Brain microvascular endothelial cell (primary cell): ENCODE measurements around the gene SERPINA6.

Source experiments
- DNase-seq: peaks from one replicate; pipeline ENCODE4 v3.0.0-alpha.2; 2020
- H3K27ac ChIP-seq: fragments of 250-450 bp; sonication (Bioruptor Pico); 2 replicates; pipeline ENCODE4 v1.5.1; 2020; ENCODE audit warnings: mild to moderate bottlenecking, moderate library complexity
- H3K27me3 ChIP-seq: fragments of 250-450 bp; sonication (Bioruptor Pico); replicated peaks from 2 replicates; pipeline ENCODE4 v1.5.1; 2020; ENCODE audit warnings: mild to moderate bottlenecking
- H3K36me3 ChIP-seq: fragments of 250-450 bp; sonication (Bioruptor Pico); replicated peaks from 2 replicates; pipeline ENCODE4 v1.5.1; 2020; ENCODE audit warnings: mild to moderate bottlenecking
- H3K4me3 ChIP-seq: 2 replicates; pipeline ENCODE4 v1.5.1; 2011; ENCODE audit warnings: low read depth, mild to moderate bottlenecking, control low read depth, low read length, moderate library complexity
- in situ Hi-C: cut with HindIII; loops from 2 replicates; pipeline ENCODE4 v1.10.0; 2017; ENCODE audit warnings: low sequenced_read_pairs, low pct_ligation_motif_present
- TF ChIP-seq, protein P1 (sequence below): IDR thresholded peaks from 2 replicates; pipeline ENCODE4 v1.5.1; 2011; ENCODE audit warnings: low read depth, mild to moderate bottlenecking, moderate library complexity, low read length, control low read depth, inconsistent platforms; ENCODE audit errors: missing control alignments

The SERPINA6 gene

DNA sequence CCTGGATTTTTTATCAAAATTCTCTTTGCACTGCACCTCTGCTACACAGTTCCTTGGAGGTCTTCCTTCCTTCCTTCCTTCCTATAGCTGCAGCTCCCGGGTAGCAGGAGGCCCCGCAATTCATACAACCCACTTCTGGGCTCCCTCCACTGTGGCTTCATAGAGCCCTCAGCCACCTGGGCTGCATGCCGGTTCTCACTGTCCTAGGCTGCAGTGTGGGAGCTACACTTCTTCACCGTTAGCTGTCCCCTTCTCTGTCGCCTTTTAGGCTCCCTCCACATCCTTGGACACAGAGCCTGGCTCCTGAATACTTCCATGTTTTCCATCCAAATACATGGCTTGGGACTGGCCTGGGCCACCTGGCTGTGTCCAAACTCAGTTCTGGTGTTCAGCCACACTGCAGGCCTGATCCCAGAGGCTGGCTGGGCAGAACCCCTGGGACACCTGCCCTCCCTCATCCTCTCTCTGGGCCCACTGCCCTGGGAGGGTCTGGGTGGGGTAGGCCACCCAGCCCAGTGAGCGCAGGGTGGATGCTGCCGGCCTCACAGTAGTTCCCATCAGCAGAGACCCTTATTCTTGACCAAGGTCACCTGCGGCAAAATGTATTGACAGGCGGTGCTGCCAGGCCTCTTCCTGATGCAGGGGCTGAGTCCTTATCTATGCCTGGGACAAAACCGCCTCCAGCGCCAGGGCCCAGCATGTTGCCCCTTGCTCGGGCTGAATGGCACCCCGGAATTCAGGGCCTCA is 31.8 kb downstream of the SERPINA6 start:
- DNase-seq: no peak
- TF ChIP-seq, protein P1, sequence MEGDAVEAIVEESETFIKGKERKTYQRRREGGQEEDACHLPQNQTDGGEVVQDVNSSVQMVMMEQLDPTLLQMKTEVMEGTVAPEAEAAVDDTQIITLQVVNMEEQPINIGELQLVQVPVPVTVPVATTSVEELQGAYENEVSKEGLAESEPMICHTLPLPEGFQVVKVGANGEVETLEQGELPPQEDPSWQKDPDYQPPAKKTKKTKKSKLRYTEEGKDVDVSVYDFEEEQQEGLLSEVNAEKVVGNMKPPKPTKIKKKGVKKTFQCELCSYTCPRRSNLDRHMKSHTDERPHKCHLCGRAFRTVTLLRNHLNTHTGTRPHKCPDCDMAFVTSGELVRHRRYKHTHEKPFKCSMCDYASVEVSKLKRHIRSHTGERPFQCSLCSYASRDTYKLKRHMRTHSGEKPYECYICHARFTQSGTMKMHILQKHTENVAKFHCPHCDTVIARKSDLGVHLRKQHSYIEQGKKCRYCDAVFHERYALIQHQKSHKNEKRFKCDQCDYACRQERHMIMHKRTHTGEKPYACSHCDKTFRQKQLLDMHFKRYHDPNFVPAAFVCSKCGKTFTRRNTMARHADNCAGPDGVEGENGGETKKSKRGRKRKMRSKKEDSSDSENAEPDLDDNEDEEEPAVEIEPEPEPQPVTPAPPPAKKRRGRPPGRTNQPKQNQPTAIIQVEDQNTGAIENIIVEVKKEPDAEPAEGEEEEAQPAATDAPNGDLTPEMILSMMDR: no peak
- Histone ChIP-seq H3K36me3 (no peaks in the 10 kb centered on the region), H3K27ac (no peak overlapping the region), H3K4me3 (no peak overlapping the region), H3K27me3 (no peaks in the 10 kb centered on the region)
- in situ Hi-C loops: no loop called here

DNA sequence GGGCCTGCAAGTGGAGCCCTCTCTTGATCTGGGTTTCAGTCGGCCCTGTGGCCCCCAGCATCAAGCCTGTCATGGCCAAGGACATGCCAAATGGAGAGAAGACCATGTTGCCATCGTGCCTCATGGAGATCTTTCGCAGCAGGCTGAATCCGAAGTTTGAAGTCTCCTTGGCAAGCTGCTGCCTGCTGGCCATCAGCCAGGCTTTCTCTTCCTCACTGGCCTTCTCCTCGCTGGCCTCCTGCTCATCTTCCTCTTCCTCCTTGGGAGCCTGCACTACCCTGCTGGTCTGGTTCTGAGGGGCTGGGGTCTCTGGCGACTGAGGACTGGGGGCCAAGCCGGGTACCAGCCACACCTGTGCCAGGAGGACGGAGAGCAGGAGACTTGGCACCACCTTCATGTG is 32.9 kb downstream of the SERPINA6 start:
- no peak overlapping the region for H3K4me3 ChIP-seq
- in situ Hi-C loops: no loop called here
- DNase-seq: no peak
- TF ChIP-seq, protein P1: no peak
- H3K27ac ChIP-seq: no peak overlapping the region
- H3K27me3 ChIP-seq: no peaks in the 10 kb centered on the region
- no peaks in the 10 kb centered on the region for H3K36me3 ChIP-seq

DNA sequence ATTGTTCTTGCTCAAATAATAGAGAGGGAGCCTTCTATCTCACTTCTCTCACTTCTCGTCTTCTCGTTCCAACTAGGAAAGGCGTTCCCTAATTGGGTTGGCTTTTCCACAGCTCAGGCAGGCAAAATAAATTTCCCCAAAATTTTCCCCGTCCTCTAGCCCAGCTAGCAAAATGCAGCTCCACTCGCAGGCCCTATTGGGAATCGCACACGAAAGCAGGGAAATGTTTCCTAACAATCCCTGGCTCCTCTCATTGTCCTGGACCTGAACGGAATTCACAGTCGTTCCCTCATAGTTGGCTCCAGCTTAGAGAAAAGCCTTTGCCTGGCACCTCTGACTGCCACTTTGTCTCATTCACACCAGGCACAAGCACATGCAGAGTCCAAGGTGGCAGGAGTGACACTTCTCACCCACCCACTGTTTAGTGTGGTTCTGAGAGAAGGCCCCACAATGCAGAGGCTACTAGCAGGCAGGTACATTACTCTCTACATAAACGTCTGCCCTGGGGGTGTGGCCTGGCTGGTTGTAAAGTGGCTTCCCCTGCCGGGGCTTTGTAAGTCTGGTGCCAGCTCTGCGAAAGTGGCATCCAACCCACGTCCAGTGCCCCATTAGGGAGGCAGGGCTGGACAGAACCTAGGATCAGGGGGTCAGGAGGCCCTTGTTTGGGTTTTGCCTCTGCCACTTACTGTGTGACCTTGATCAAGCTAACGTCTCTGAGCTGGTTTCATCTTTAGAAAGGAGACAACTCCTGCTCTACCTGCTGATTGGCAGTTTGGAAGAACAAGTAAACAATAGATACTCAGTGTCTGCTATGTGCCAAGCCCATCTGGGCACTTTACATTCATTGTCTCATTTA is 34.3 kb downstream of the SERPINA6 start:
- in situ Hi-C loops: no loop called here
- no peak for DNase-seq
- Histone ChIP-seq H3K27ac (no peak overlapping the region), H3K4me3 (no peak overlapping the region), H3K36me3 (no peaks in the 10 kb centered on the region), H3K27me3 (no peaks in the 10 kb centered on the region)
- TF ChIP-seq, protein P1: no peak

DNA sequence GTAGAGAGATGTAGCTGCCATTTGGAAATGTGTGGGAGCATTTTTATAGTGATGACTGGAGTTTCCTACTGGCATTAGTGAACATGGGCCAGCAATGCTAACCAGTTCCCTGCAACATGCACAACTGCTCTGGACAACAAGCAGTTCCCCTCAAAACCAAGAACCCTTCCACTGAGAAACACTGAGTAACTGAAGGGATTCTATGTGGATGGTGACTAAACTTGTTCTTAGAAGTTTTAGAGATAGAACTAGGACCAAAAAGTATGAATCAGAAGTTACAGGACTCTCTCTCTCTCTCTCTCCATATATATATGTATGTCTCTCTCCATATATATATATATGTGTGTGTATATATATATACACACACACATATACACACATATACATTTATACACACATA is 38.0 kb downstream of the SERPINA6 start:
- Histone ChIP-seq H3K36me3 (no peaks in the 10 kb centered on the region), H3K4me3 (no peak overlapping the region), H3K27me3 (no peaks in the 10 kb centered on the region), H3K27ac (no peak overlapping the region)
- TF ChIP-seq, protein P1: no peak
- in situ Hi-C loops: no loop called here
- no peak for DNase-seq

DNA sequence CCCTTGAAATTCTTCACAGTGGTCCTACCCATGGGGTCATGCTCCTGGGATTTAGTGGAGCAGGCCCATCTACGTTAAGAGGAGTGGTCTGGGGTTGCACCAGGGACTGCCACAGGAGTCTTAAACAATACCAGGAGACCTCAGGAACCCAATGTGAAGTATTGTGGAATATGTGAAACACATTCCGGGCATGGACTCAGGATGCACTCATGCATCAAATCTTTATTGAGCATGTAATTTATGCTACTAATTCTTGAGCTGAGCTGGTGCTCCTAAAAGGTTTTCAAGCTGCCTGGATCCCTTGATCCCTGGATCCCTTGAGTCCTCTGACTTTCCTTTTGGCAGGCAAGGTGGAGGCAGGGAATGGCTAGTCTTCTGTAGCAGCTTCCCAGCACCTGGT is 38.9 kb downstream of the SERPINA6 start:
- Histone ChIP-seq H3K27me3 (no peaks in the 10 kb centered on the region), H3K27ac (no peak overlapping the region), H3K36me3 (no peaks in the 10 kb centered on the region), H3K4me3 (no peak overlapping the region)
- in situ Hi-C loops: no loop called here
- TF ChIP-seq, protein P1: no peak
- no peak for DNase-seq
